Bronchial epithelial cell (primary cell): Measurements from ENCODE around the gene CLCN1. TPM values are rescaled to one million over a fixed set of nuclear protein-coding genes. Genes with fewer than 3 reads are reported as not detected.

Source experiments
- DNase-seq: peaks from one replicate; pipeline ENCODE4 v3.0.0-alpha.2; 2010; ENCODE audit warnings: low read depth
- FAIRE-seq: peaks from 2 replicates; lab custom pipeline; 2011; peaks lifted over from hg19 to GRCh38; lab: Jason Lieb, UNC
- H3K27me3 ChIP-seq: 2 replicates; pipeline ENCODE4 v1.5.1; 2011; ENCODE audit warnings: low read length; ENCODE audit not compliant: control insufficient read depth, insufficient read depth
- H3K36me3 ChIP-seq: 2 replicates; pipeline ENCODE4 v1.5.1; 2011; ENCODE audit warnings: low read length; ENCODE audit not compliant: control insufficient read depth, insufficient read depth
- H3K4me3 ChIP-seq: 2 replicates; pipeline ENCODE4 v1.5.1; 2011; ENCODE audit warnings: mild to moderate bottlenecking, low read depth, low read length, control low read depth
- total RNA-seq: library from RNA; depleted of rRNA; stranded (reverse); fragments of >200 nt; gene quantifications from 2 replicates; pipeline ENCODE4 v1.2.1, GENCODE V29; 2014
- TF ChIP-seq, protein P1 (sequence below): IDR thresholded peaks from 2 replicates; pipeline ENCODE4 v1.5.1; 2011; ENCODE audit warnings: mild to moderate bottlenecking, moderate library complexity, low read length, control low read depth, inconsistent platforms; ENCODE audit not compliant: insufficient read depth, severe bottlenecking

Gene CLCN1
- total RNA-seq, 1 donor from 2014 or later = under 0.01 TPM

DNA sequence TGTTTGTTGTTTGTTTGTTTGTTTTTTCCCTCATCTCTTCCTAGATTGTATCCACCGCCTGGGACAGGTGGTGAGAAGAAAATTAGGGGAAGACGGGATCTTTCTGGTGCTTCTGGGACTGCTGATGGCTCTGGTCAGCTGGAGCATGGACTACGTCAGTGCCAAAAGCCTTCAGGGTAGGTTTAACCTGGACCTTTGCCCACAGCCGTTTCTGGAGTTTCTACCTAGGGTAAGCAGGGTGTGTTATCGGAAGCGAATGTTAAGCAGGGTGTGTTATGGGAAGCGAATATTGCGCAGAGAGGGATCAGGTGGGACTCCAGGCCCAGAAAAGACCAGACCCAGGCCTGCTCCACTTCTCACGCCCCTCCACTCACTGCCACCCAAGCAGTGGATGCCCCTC lies 4.7 kb downstream of the CLCN1 start:
- Histone ChIP-seq H3K27me3 (no peaks in the 10 kb centered on the region), H3K36me3 (no peaks in the 10 kb centered on the region), H3K4me3 (no peak overlapping the region)
- FAIRE-seq (no peak), DNase-seq (no peak)
- TF ChIP-seq, protein P1, sequence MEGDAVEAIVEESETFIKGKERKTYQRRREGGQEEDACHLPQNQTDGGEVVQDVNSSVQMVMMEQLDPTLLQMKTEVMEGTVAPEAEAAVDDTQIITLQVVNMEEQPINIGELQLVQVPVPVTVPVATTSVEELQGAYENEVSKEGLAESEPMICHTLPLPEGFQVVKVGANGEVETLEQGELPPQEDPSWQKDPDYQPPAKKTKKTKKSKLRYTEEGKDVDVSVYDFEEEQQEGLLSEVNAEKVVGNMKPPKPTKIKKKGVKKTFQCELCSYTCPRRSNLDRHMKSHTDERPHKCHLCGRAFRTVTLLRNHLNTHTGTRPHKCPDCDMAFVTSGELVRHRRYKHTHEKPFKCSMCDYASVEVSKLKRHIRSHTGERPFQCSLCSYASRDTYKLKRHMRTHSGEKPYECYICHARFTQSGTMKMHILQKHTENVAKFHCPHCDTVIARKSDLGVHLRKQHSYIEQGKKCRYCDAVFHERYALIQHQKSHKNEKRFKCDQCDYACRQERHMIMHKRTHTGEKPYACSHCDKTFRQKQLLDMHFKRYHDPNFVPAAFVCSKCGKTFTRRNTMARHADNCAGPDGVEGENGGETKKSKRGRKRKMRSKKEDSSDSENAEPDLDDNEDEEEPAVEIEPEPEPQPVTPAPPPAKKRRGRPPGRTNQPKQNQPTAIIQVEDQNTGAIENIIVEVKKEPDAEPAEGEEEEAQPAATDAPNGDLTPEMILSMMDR = no peak

DNA sequence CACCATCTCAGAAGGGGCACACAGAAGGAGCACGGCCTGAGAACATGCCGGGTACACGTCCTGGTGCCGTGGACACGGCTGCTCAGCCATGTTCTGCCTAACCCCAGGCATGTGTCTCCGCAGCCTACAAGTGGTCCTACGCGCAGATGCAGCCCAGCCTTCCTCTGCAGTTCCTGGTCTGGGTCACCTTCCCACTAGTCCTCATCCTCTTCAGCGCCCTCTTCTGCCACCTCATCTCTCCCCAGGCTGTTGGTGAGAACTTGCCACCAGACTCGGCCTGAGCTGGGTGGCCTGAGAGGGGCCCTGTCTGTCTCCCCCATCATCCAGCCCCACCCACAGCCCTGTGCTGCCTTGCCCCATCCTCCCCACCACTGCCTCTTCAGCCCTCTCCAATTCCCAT lies 5.3 kb downstream of the CLCN1 start:
- DNase-seq (no peak), FAIRE-seq (no peak)
- Histone ChIP-seq H3K27me3 (no peaks in the 10 kb centered on the region), H3K4me3 (no peak overlapping the region), H3K36me3 (no peaks in the 10 kb centered on the region)
- TF ChIP-seq, protein P1 = no peak

DNA sequence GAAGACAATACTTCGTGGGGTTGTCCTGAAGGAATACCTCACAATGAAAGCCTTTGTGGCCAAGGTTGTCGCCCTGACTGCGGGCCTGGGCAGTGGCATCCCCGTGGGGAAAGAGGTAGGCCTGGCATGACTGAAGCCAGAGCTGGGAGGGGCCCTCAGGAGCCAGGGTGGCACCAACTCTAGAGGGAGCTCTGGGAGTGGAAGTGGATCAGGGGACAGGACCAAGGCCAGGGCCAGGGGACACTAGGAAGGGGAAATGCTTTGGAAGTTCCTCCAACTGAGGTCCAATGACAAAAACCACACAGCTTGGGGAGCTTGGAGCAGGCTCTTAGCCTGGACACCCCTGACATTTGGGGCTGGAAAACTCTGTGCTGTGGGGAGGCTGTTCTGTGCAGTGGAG lies 5.8 kb downstream of the CLCN1 start:
- DNase-seq (no peak), FAIRE-seq (no peak)
- TF ChIP-seq, protein P1 = peak; percentile 52
- H3K36me3 ChIP-seq = no peaks in the 10 kb centered on the region
- H3K4me3 ChIP-seq = no peak overlapping the region
- H3K27me3 ChIP-seq = no peaks in the 10 kb centered on the region

DNA sequence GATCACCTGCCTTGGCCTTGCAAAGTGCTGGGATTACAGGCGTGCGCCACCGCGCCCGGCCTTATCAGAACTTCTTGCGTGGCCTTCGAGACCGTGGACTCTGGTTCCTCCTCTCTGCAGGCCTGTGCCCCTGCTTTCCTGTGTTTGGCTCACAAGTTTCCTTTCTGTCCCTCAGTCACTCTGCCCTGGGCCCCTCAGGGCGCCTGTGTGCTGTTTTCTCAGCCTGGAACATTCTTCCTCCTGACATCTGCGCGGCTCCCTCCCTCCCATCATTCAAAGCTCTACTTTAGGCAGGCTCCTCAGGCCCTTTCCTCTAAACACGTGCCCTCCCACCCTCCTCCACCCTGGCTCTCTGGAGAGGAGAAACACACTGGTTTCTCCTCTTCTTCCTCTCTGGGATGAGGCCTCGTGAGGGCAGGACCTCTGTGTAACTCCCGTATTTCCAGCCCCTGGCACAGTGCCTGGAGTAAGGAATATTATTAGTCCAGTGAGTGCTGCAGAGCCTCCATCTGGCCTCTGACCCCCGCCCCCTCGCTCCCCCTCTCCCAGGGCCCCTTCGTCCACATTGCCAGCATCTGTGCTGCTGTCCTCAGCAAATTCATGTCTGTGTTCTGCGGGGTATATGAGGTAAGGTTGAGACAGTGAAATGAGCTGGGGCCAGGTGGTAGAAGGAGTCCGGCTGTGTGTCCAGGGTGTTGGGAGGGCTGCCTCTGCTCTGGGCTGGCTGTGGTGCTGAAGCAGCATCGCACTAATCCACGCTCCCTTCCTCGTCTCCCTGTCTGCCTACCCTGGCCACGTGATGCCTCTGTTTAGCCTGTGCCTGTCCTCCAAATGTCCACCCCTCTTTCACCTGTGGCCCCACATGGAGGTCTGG lies 7.1 kb downstream of the CLCN1 start:
- DNase-seq = no peak
- TF ChIP-seq, protein P1 = no peak
- H3K27me3 ChIP-seq = no peaks in the 10 kb centered on the region
- no peak for FAIRE-seq
- no peaks in the 10 kb centered on the region for H3K36me3 ChIP-seq
- H3K4me3 ChIP-seq = no peak overlapping the region

DNA sequence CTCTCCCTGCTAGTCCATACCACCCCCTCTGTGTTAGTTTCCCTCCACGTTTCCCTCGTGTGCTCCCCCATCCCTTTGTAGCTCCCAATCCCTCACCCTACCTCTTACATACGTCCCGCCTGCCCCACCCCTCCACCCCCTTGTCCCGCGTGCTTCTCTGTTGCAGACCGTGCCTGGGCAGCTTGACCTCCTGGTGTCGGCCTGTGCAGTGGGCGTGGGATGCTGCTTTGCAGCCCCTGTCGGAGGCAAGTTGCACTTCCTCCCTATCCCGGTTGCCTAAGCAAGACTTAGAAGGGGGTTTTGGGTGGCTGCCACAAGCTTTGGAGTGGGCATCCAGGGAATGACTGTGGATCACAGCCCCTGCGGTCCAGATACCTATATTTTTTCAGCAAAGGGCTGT lies 7.7 kb downstream of the CLCN1 start:
- DNase-seq (no peak), FAIRE-seq (no peak)
- Histone ChIP-seq H3K36me3 (no peaks in the 10 kb centered on the region), H3K27me3 (no peaks in the 10 kb centered on the region), H3K4me3 (no peak overlapping the region)
- TF ChIP-seq, protein P1 = no peak
